Effector CD8-positive, alpha-beta T cell (primary cell): ENCODE data around the gene ZNF415.
"Not testable (repeated sequence)": the region's sequence is repeated elsewhere in the genome, so short reads cannot be mapped to it uniquely, and the experiment has no call there.

Source experiments
- DNase-seq: peaks from one replicate; lab custom pipeline; 2025; lab: John Stamatoyannopoulos, UW

Gene ZNF415

DNA sequence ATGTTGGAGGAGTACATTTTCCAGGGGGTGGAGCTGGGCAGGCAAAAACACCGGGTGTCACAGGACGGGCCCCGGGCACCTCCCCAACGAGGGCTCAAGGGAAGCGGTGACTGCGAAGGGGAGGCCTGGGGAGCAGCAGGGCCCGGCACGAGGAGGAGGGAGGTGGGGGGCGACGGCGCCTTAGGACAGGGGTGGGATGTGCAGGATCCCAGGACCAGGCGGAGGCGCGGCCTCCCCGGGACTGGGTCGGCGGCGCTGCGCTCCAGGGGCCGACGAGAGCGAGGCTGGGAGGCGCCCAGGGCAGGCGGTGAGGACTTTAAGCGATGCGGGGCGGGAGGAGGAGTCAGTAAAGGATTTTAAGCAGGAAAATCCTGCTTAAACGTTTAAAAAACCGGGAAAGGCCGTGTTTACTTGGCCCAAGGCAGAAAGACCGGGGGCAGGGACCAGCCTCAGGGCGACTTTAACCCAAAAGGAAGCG is 29.9 kb downstream of the ZNF415 start:
- DNase-seq: no peak

DNA sequence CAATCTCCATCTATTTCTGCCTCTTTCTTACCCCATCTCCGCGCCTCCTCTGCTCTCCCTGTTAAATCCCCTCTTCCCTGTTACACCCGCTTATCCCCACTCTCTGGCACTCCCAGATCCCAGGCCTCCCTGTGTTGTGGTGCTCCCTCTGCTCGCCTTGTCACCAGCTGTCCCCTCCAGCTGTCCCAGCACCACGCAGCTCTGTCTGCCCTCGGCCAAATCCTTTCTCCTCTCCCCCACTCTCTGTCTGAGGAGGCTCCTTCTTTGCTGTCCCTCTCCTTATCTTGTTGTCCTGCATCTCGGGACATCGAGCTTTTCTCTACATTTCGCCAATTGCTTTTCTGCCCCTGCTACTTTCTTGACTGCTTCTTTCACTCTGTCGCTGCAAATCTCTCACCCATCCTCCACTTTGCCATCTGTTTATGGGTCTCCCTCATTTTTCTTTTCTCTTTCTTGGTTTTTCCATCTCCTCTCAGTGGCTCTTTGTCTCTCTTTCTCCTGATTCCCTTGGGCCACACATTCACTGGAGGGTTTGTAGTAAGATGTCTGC is 30.4 kb downstream of the ZNF415 start:
- DNase-seq: no peak

GRCh38 chr19:53101518-53101917 is 31.2 kb downstream of the ZNF415 start:
- DNase-seq: no peak

DNA sequence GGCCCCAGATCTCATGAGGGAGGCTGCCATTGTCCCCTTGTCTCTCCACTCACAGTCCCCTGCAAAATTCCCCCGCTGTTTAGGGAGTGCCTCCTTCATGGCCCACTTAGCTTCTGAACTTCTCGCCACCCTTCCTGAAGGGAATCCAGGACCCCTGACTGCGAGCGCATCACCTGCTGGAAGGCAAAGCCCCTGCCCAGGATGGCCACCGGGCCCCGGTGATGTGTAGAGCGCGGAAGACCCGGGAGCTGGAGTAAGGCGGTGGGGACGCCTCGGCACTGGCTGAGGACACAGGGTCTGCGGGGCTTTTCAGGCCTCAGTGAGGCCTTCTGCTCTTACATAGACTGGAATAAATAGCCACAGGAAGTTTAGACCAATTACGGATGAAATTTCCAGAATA is 34.1 kb downstream of the ZNF415 start:
- not testable (repeated sequence) for DNase-seq

- not testable (repeated sequence) for DNase-seq
These were observed 35.6 kb downstream of the ZNF415 start for GRCh38 chr19:53096982-53097690.

DNA sequence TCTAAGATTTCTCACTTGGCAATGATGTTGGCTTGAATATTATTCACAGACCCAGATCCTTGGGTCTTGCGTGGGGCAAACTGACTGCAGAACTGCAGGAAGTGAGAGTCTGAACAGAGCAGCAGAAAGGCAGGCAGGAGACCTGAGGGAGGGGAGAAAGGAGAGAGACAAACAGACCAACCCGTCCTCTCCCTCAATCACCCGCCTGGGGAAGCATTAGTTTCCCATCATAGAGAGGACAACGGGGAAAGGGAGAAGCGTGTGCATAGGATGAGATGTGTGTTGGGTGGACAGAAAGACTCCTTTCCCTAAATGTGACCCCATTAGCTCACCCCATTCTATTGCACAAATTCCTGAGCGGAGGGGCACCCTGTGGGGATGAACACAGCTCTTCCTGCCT is 36.1 kb downstream of the ZNF415 start:
- DNase-seq: not testable (repeated sequence)

DNA sequence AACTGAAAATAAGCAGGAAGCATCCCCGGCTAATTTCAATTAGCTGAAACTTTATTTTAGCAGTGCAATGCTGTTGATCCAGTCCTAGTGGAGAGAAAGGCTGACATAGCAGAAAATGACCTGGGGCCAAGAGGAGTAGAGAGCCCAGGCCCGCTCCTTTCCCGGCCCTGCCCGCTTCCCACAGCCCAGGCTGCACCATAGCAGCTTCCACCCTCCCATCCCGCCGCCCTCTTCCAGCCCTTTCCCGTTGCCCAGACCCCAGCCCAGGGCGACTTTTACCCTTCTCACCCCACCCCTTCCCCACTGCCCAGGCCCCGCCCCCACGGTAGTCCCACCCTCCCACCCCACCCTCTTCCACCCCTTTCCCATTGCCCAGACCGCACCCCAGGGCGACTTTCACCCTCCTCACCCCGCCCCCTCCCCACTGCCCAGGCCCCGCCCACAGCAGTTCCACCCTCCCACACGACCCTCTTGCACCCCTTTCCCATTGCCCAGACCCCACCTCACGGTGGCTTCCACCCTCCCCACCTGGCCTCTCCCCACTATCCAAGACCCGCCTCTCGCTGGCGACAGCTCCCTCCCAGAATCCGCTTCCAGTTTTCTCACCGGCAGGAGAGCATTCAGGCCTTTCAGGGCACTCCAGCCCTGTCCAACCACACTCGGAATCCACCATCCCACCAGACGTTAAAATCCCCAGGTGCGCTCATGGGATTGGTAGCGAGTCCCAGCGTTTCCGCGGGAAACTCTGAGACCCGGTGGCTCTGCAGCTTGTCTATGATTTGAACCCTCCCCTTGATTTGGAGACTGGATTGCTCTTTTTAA is 37.7 kb downstream of the ZNF415 start:
- DNase-seq: no peak

GRCh38 chr19:53092723-53093122 is 40.0 kb downstream of the ZNF415 start:
- DNase-seq: no peak

GRCh38 chr19:53091413-53092254 is 41.1 kb downstream of the ZNF415 start:
- DNase-seq: no peak

DNA sequence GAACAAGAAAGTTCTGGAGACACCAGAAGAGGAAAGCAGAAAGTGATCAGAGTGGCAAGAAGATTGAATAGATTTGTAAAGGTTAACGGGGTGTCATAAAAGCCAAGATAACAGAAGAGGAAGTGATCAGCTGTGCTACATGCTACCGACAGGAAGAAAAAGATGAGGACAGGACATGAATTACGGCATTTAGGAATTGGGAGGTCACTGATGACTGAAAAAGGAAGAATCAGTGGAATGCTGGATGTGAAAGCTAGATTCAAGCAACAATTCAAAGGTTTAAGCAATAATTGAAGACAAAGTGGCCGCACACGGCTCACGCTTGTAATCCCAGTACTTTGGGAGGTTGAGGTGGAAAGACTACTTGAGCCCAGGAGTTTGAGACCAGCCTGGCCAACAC is 44.6 kb downstream of the ZNF415 start:
- no peak for DNase-seq

DNA sequence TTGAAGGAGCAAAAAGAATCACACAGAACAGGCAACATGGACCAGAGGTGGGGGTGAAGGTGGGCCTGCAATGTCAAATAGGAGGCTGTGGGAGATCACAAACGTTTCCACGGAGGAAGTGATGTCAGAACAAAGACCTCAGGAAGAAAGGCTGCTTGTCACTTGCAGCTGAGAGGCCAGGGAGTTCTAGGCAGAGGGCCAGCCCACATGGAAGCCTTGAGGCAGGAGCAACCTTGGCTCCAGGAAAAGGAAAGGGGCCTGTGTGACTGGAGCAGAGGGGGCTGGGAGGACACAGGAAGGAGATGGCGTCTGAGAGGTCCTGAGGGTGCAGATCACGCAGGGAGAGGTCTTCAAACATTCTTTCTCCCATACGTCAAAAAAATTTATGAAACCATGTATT is 45.8 kb downstream of the ZNF415 start:
- no peak for DNase-seq

DNA sequence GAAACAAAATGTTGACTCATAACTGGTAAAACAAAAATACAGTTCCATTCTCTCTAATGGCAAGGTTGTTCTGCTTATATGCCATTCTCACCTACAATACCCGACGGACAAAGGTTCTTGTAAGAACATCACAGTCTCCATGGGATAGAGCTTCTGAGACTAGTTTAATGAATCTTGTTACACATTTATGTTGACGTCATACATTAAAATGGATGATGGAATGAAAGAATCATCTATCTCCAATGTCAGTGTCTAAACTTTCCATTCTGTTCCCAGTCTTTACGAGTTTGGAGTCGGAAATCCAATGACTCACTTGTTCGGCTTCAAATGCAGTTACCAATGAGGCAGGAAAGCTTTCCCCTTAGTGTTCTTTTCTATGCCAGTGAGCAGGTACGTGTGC is 47.2 kb downstream of the ZNF415 start:
- no peak for DNase-seq

- no peak for DNase-seq
These were observed 49.8 kb downstream of the ZNF415 start for GRCh38 chr19:53082929-53083328.

- DNase-seq: no peak
These were observed 53.3 kb downstream of the ZNF415 start for GRCh38 chr19:53079313-53079924.

DNA sequence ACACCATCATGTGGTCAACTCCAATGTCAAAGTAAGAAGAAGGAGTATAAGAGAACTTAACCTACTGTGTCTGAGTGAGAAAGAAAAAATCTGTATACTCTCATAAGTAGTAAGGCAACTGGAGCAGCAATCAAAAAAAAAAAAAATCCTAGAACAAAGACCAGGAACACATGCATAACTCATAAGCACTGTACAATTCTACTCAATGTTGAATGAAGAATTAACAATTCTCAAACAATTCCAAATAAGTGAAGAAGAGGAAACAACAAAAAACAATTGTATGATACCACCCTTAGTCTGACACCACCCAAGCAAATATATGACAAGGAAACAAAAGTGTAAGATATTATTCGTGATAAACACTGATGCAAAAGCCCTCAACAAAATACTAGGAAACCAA is 54.0 kb downstream of the ZNF415 start:
- no peak for DNase-seq

DNA sequence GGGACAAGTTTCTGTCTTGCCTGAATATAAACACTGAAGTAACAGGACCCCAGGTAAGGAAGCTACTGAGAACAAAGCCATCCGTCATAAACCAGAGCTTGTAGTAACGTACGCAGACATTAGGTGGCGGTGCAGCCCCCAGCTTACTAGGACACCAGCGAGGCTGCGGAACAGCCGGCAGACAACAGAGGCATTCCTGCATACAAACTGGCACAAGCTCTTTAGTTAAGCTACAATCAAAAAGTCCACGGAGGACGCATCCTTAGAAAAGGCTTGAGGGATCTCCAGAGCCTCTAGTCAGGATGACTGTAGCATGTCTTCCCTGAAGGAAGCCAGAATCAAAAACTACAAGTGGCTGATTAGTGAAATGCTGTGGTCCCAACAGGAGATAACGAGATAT is 55.7 kb downstream of the ZNF415 start:
- DNase-seq: peak; percentile 2

DNA sequence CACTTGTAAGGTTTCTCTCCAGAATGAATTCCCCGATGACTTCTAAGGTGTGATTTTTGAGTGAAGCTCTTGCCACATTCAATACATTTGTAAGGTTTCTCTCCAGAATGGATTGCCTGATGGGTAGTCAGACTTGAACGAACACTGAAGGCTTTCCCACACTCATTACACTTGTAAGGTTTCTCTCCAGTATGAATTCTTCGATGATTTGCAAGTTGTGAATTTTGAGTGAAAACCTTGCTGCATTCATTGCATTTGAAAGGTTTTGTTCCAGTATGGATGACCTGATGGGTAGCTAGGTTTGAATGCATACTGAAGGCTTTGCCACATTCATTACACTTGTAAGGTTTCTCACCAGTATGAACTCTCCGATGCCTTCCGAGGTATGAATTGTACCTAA is 63.9 kb downstream of the ZNF415 start:
- DNase-seq: no peak

- no peak for DNase-seq
These were observed 64.5 kb downstream of the ZNF415 start for GRCh38 chr19:53068199-53068598.

DNA sequence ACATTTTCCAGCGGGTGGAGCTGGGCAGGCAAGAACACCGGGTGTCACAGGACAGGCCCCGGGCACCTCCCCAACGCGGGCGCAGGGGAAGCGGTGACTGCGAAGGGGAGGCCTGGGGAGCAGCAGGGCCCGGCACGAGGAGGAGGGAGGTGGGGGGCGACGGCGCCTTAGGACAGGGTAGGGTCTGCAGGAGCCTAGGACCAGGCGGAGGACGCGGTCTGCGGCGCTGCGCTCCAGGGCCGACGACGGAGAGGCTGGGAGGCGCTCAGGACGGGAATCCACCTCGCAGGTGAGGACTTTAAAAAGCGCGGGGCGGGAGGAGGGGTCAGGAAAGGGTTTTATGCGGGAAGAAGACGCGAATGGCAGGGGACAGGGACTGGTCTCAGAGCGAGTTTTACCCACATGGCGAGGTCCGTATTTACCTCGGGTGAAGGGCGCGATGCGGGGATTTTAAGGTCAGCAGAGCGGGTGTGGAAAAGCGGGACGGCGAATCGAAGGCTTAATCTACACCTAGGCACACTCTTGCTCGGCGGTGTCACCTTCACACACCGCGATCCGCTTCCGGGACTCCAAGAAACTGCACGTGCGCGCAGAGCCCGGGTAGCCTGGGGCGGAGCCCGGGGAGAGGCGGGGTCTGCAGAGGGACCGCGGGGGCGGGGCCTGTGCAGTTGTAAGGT is 74.7 kb downstream of the ZNF415 start:
- DNase-seq: no peak
